GM19467 (cell line): ENCODE results near the gene LARP4B.

ENCODE experiments used
- ATAC-seq: cut with Tn5 transposase; IDR thresholded peaks from one replicate; pipeline ENCODE4 v1.9.1; 2021; ENCODE audit warnings: mild to moderate bottlenecking, moderate library complexity; ENCODE audit not compliant: unreplicated experiment

LARP4B gene

DNA sequence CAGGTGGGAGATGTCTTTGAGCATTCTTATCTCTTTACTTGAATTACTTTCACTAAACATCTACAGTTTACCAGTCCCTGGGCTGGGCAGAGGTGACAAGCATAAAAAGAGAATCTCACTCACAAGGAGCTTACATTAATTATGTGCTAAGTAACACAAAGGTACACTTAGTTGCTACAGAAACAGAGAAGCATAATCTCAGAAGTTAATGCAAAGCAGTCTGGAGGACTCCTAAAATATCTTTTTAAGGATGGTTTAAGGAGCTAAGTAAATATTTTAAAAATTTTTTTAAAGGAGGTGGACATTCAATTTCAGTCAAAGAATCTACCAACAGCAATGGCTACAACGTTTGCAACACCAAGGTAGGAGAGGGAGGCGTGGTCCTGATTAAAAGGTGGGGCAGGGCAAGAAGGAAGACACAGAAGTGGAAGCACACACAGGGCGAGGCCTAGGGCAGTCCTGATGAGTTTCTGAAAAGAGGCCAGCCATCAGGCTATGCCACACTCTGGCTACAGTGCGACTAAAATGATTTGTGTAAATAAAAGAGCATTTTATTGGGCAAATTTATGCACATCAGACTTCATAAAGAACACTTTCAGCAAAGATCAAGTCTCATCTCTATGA is 5.3 kb downstream of the LARP4B start:
- ATAC-seq, result no peak

- no peak for ATAC-seq
Measured at GRCh38 chr10:924524-924859, 7.0 kb downstream of the LARP4B start.

DNA sequence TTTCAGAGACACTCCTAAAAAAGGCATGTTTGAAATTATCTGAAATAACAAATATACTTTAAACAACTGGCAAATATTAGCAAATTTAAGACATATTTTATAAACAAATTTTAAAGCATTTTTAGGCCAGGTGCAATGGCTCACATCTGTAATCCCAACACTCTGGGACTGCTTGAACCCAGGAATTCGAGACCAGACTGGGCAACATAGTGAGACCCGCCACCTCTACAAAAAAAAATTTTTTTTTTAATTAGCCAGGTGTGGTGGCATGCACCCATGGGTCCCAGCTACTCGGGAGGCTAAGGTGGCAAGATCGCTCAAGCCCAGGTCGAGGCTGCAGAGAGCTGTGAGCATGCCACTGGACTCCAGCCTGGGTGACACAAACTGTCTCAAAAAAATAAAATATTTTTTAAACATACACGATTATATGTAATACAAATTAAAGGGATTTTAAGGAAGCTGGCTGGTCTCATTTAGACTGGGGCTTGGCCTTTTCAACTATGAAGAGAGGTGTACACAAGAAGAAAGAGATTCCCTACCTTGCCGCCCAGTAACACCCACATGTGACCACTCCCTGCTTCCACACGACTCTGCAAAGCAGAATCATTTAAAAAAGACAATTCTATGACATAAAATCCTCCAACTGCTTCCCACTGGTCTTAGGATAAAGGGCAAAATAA is 7.5 kb downstream of the LARP4B start:
- no peak for ATAC-seq

DNA sequence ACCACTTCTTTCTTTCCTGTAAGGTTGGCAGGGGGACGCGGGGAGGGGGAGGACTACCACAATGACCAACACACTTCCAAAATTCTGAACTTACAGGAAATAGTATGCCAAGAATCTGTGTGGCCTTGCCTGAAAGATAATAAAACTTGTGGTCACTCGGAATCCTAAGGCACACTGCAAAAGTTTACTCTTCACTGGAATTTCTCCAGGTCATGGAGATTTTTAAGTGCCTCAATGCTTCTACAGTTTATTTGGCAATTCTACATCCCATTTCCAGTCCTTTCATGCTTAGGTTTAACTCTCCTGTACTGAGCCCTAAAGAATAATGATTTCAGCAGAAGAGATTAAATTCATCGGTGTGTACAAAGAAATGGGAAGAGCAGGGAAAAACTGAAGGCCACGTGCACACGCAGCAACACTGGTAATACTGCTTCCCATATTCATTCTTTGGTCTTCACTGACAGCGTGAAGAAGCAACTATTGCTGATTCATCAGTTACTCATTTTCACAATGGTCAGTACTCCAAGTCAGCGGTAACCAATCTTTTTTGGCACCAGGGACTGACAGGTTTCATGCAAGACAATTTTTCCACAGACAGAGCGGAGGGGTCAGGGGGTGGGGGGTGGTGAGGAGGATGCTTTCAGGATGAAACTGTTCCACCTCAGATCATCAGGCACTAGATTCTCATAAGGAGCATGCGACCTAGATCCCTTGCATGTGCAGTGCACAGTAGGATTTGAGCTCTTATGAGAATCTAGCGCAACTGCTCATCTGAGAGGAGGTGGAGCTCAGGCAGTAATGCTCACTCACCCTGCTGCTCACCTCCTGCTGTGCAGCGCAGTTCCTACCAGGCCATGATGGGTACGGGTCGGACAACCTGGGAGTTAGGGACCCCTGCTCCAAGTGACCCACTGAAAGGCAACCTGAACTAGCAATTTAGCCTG is 9.8 kb downstream of the LARP4B start:
- no peak for ATAC-seq

- no peak for ATAC-seq
Measured at GRCh38 chr10:920450-920849, 11.1 kb downstream of the LARP4B start.

- ATAC-seq, result no peak
Measured at GRCh38 chr10:919481-919880, 12.0 kb downstream of the LARP4B start.

DNA sequence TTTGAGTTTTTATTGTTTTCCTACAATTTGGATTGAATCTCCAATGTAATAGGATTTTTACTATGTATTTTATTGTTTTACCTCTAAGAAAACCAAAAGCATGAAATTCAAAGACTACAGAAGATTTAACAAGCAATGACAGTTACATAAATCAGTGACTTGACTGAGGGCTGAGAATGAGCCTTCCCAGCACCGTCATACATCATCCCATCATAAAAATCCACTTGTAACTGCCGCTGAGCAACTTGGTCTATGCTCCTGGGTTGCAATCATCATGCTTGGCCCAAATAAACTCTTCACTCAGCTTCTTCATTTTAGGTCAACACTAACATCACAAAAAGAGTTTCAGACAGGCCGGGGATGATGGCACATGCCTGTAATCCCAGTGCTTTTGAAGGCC is 13.5 kb downstream of the LARP4B start:
- ATAC-seq, result no peak

DNA sequence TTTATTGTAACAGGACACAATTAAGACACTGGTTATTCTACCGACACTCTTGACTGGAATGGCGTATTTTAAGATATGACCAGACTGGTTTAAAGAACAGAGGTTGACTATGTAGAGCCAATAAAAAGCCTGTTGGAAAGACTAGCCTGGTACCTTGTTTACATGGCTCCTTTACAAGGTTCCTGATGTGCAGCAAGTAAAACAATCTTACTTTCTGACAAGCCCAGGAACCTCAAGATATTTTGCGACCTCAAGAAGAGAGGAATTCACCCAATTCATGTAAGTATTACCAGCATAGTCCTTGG is 14.1 kb downstream of the LARP4B start:
- no peak for ATAC-seq

- no peak for ATAC-seq
Measured at GRCh38 chr10:916716-917415, 14.6 kb downstream of the LARP4B start.

DNA sequence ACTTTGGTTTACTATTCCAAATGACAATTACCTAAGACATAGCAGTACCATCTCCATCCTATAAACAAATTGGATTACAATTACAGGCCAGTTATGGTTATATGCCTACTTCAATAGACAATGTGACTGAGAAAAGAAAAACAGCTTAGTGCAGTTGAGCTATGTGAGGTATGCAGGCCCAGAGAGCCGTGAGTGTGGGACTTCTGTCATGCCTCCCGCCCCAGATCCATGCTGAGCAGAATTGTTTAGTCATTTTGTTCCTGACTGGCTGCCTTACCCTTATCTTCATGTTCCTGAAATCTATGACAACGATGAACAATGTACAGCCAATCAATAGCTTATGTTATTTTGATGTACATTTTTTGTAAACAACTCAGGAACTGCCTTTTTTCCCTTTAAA is 21.7 kb downstream of the LARP4B start:
- ATAC-seq, result no peak

DNA sequence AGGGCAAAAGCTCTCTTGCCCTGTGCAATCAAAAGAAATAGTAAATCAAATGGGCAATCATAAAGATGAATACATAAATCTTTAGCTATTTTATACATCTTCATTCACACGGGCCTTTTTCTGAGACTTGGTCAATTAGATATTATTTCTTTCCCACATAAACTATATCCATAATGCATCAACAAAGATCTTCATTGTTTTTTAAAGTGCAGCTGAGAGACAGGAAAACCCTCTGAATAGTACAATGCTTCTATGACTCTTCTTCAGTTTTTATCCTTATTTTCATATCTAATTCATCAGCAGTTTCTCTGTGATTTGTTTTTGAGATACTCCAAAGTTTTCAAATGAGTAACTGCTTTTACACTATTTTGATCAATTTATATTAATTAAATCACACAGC is 25.5 kb downstream of the LARP4B start:
- ATAC-seq, result no peak

DNA sequence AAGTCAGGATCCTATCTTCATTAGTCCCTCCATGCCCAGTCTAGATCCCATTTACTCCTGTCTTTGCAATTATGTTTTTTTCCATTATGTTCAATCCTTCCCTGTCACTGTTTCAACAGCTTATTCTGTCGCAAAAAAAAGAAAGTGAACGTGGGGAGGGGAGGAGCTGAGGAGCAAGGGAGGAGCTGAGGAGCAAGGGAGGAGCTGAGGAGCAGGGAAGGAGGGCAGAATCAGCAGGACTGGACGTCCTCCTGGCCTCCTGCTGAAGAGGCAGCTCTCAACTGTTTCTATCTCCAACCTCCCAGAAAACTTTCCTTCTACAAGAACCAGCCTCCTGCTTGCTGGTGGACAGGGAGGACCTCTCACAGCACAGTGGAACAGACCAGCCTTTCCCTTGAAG is 26.0 kb downstream of the LARP4B start:
- ATAC-seq, result no peak

GRCh38 chr10:904403-904802 is 27.1 kb downstream of the LARP4B start:
- ATAC-seq, result no peak

- no peak for ATAC-seq
Measured at GRCh38 chr10:898141-898540, 33.4 kb downstream of the LARP4B start.

- no peak for ATAC-seq
Measured at GRCh38 chr10:896982-897381, 34.5 kb downstream of the LARP4B start.

- no peak for ATAC-seq
Measured at GRCh38 chr10:895324-895723, 36.2 kb downstream of the LARP4B start.

DNA sequence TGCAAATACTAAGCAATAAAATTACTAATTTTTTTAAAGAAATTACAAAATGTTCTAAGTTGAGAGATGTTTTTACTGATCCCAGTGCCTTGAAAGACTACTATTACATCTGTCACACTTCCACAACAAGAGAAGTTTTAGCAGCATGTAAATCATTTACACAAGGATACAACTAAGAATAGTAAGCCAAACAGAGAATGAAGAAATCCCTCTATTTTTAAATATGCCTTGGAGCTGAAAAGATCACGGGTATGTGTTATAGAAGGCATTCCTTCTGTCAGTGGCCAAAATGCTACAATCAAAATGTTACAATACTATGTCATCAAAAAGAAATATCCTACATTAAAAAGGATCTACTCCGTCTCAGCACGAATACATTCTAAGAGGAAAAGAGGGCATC is 52.6 kb downstream of the LARP4B start:
- no peak for ATAC-seq

GRCh38 chr10:878333-878759 is 53.2 kb downstream of the LARP4B start:
- no peak for ATAC-seq

DNA sequence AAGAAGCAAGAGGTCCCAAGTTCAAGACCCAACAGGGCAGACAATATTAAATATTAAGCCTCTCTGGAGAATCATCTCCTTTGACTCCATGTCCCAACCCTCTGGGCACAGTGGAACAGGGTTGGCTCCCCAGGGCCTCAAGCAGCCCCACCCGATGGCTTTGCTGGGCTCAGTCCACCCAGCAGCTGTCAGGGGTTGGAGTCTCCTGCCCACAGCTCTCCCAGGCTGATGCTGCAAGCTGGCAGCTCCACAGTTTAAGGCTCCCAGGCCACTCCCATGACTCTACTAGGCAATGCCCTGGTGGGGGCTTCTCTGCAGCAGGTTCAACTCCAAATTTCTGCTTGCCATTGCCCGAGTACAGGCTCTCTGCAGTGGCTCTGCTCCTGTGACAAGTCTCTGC is 55.1 kb downstream of the LARP4B start:
- ATAC-seq, result no peak

GRCh38 chr10:873020-873419 is 58.5 kb downstream of the LARP4B start:
- ATAC-seq, result no peak

GRCh38 chr10:871951-872403 is 59.5 kb downstream of the LARP4B start:
- no peak for ATAC-seq
